ENCODE data around the gene PDZRN3. TPM values are rescaled to one million over a fixed set of nuclear protein-coding genes. Genes with fewer than 3 reads are reported as not detected.

Gene PDZRN3
- total RNA-seq, 2 experiments from 2014 or later, result not detected

DNA sequence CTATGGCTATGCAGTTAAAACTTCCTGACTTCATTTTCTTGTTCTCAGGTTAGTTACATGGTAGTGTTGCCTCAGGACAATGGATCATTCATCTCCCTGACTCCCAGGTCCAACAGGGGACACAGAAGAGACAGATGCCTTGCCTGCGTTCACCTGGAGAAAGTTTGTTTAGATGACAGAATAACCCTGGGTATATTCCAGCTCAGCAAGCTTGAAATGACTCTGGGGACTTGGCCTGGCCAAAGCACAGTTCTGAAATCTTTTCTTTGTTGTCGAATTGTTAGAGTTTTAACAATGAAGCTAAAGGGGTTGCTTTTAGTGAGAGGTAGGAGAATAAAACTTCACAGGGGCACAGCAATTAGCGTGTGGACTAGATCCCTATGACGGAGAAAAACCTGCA, 206.1 kb downstream of the PDZRN3 start:
- TF ChIP-seq, protein P1, sequence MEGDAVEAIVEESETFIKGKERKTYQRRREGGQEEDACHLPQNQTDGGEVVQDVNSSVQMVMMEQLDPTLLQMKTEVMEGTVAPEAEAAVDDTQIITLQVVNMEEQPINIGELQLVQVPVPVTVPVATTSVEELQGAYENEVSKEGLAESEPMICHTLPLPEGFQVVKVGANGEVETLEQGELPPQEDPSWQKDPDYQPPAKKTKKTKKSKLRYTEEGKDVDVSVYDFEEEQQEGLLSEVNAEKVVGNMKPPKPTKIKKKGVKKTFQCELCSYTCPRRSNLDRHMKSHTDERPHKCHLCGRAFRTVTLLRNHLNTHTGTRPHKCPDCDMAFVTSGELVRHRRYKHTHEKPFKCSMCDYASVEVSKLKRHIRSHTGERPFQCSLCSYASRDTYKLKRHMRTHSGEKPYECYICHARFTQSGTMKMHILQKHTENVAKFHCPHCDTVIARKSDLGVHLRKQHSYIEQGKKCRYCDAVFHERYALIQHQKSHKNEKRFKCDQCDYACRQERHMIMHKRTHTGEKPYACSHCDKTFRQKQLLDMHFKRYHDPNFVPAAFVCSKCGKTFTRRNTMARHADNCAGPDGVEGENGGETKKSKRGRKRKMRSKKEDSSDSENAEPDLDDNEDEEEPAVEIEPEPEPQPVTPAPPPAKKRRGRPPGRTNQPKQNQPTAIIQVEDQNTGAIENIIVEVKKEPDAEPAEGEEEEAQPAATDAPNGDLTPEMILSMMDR (IDR thresholded peaks at IDR 0.05), result no peak
- H3K9me3 Mint-ChIP-seq, result no peaks in the 10 kb centered on the region
- DNase-seq (no peak), ATAC-seq (no peak)
- H3K36me3 Mint-ChIP-seq (ENCODE audit: low read depth), result no peaks in the 10 kb centered on the region
- no peaks in the 10 kb centered on the region for H3K4me1 Mint-ChIP-seq (ENCODE audit: low read depth)
- no peak overlapping the region for H3K4me3 Mint-ChIP-seq
- POLR2A ChIA-PET, result no interaction called here
- intact Hi-C loops (cut with micrococcal nuclease), result no loop called here
- H3K27ac Mint-ChIP-seq, result no peak overlapping the region
- H3K27me3 Mint-ChIP-seq, result peaks cover 1% of the 10 kb centered on the region
- CTCF ChIA-PET, result no interaction called here

DNA sequence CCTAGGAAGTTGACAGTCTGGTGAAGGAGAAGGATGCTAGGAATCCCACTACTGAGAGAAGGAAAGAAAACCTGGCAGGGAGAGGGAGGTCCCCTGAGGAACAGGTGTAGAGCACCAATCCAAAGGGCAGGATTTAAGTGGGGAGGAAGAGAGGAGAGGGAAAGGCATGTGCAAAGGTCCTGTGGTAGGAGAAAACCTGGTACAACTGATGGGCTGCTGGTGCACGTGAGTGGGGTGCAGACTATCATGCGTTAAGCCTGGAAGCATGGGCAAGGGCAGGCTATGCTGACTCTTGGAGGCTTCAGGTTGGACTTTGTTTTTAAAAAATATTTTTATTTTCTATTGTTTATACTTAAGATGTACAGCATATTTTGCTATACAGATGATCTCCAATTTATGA, 209.6 kb downstream of the PDZRN3 start:
- ChIA-PET CTCF (no interaction called here), POLR2A (no interaction called here)
- Mint-ChIP-seq H3K27ac (no peak overlapping the region), H3K27me3 (peaks cover 3% of the 10 kb centered on the region), H3K4me3 (no peak overlapping the region), H3K9me3 (no peaks in the 10 kb centered on the region), H3K36me3 (ENCODE audit: low read depth) (no peaks in the 10 kb centered on the region), H3K4me1 (ENCODE audit: low read depth) (no peaks in the 10 kb centered on the region)
- TF ChIP-seq, protein P1 (IDR thresholded peaks at IDR 0.05), result no peak
- intact Hi-C loops (cut with micrococcal nuclease), result no loop called here
- no peak for ATAC-seq
- no peak for DNase-seq

DNA sequence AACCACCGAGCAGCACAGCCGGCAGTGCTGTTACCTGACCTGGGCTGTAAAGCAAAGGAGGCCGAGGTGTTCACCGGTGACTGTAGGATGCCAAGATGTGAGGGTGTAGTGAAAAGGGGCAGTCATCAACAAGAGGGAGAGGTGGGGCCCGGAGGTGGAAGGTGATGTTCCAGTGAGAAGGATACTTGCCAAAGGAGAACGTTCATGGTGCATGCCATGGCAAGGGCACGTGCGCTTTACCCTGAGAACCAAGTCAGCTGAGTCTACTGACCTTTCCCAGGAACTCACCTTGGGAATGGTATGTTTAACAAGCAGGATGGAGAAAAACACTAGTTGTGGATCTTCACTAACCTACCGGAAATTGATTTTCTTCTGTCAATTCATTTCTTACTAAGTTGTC, 211.1 kb downstream of the PDZRN3 start:
- H3K4me1 Mint-ChIP-seq (ENCODE audit: low read depth), result no peaks in the 10 kb centered on the region
- no peaks in the 10 kb centered on the region for H3K36me3 Mint-ChIP-seq (ENCODE audit: low read depth)
- TF ChIP-seq, protein P1 (IDR thresholded peaks at IDR 0.05), result no peak
- H3K9me3 Mint-ChIP-seq, result no peaks in the 10 kb centered on the region
- no peak overlapping the region for H3K27ac Mint-ChIP-seq
- DNase-seq (no peak), ATAC-seq (no peak)
- H3K4me3 Mint-ChIP-seq, result no peak overlapping the region
- intact Hi-C loops (cut with micrococcal nuclease), result no loop called here
- ChIA-PET CTCF (no interaction called here), POLR2A (no interaction called here)
- H3K27me3 Mint-ChIP-seq, result peaks cover 3% of the 10 kb centered on the region

DNA sequence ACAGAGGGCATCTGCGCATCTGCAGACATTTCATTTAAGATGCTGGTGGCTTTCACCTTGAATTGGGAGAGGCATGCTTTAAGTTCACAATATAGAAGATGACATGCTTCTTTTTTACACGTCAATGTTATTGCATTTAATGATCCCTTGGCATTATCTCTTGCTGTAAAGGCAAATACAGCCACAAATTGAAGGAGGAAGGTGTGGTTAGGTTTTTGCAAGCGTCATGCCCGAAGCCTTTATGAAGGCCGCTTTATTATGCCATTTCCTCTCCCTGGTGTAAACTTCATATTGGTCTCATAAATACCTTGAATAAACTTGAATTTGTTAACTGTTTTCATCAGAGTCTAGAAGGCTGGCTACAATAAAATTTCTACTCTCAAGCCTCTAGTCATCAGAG, 212.7 kb downstream of the PDZRN3 start:
- no peak for ATAC-seq
- H3K36me3 Mint-ChIP-seq (ENCODE audit: low read depth), result no peaks in the 10 kb centered on the region
- intact Hi-C loops (cut with micrococcal nuclease), result no loop called here
- TF ChIP-seq, protein P1 (IDR thresholded peaks at IDR 0.05), result no peak
- peaks cover 1% of the 10 kb centered on the region for H3K27me3 Mint-ChIP-seq
- no peaks in the 10 kb centered on the region for H3K4me1 Mint-ChIP-seq (ENCODE audit: low read depth)
- H3K9me3 Mint-ChIP-seq, result no peaks in the 10 kb centered on the region
- no peak for DNase-seq
- H3K4me3 Mint-ChIP-seq, result no peak overlapping the region
- POLR2A ChIA-PET, result no interaction called here
- H3K27ac Mint-ChIP-seq, result no peak overlapping the region
- CTCF ChIA-PET, result no interaction called here

DNA sequence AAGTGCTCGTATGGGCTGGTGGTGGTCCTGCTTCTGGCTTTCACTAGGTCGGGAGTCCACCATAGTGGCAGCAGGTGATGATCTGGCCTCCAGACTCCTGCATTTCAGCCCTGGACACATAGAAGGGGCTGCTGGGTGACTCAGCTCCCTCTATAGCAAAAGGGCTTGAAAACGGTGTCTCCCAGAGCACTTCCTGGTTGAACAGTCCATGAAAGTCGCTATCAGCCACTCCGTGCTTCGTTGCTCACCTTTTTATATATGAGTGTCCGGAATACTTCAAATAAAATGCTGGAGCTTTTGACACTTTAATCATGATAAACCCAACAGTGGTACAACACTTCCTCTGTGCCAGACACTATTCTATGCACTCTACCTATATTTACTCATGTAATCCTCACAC, 213.2 kb downstream of the PDZRN3 start:
- intact Hi-C loops (cut with micrococcal nuclease), result no loop called here
- Mint-ChIP-seq H3K4me3 (no peak overlapping the region), H3K36me3 (ENCODE audit: low read depth) (no peaks in the 10 kb centered on the region), H3K27ac (no peak overlapping the region), H3K27me3 (peaks cover 1% of the 10 kb centered on the region), H3K4me1 (ENCODE audit: low read depth) (no peaks in the 10 kb centered on the region), H3K9me3 (no peaks in the 10 kb centered on the region)
- ChIA-PET POLR2A (no interaction called here), CTCF (no interaction called here)
- DNase-seq, result no peak
- TF ChIP-seq, protein P1 (IDR thresholded peaks at IDR 0.05), result no peak
- ATAC-seq, result no peak

Measured in activated CD8-positive, alpha-beta T cell treated with anti-CD3 and anti-CD28 coated beads for 36 hours (primary cell).